Stimulated activated CD4-positive, alpha-beta T cell treated with anti-CD3 and anti-CD28 coated beads, Interleukin-2, amount 100 ng/mL, for 48 hours (primary cell): ENCODE measurements around the gene VPS37B.
"Not testable (repeated sequence)": the region's sequence is repeated elsewhere in the genome, so short reads cannot be mapped to it uniquely, and the experiment has no call there.

Source experiments
- DNase-seq, 2 donors: peaks; one replicate each; pipeline ENCODE4 v3.0.0-alpha.2; 2020

Gene VPS37B

DNA sequence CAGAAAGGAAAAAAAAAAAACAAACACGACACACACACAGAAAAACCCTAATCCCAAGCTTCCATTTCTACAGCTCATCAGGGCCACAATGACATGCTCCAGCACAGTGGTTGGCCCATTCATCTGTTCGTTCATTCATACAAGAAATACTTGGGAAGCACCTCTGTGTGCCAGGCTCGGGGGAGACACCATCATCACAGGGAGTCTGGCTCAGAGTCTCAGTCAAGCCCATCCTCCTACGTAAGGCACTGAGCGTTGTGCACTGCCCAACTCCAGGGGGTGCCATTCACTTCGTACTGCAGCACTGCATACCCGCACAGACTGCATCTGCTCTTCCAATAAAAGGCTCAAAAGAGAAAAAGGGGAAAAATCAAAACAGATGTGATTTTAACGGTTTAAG, 15.3 kb downstream of the VPS37B start:
- DNase-seq: peak in 1 of 2 donors; percentile 30

DNA sequence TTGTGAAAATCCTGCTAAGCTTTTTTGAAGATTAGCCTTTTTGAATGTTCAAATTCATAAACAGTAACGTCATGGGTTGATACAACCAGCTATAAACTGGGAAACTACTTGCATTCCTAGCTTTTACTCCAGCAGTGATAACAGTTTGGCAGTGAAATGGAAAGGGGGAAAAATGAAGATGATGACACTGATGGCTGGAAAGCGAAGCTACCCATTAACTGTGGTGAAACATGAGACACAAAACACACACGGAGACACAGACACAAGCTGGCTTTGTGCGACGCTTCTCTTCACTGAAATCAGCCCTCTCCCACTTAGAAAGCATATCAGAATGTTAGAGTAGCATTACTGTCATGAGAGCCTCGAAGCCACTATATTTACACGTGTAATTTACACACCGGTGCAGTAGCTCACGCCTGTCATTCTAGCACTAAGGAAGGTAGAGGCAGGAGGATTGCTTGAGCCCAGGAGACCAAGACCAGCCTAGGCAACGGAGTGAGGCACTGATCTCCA, 15.7 kb downstream of the VPS37B start:
- DNase-seq: no peak

DNA sequence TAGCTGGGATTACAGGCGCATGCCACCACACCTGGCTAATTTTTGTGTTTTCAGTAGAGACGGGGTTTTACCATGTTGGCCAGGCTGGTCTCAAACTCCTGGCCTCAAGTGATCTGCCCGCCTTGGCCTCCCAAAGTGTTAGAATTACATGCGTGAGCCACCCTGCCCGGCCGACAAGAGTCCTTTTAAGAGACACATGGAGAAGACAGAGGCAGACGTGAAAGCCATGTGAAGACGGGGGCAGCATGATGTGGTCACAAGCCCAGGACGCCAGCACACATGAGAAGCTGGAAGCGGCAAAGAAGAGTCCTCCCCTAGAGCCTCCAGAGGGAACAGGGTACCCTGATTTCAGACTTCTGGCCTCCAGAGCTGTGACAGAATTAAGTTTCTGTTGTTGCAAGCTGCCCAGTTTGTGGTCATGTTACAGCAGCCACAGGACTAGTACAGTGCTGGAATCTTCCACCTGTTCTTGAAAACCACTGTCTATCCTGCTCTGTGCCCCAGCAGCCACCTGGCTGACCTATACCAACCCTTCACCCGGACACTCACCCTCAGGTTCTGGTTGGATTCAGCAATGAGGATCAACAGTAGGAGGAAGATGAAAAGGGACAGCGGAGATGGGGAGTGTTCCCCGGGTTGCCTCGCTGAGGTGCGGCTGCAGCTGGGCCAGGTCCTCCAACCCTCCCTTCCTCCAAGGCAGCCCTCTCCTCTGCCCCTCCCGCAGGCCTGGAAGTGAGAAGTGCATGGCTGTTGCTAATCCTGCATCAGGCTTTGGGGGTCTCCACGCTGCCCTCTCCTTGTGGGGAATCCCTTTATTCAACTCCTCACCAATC, 16.9 kb downstream of the VPS37B start:
- DNase-seq: no peak

DNA sequence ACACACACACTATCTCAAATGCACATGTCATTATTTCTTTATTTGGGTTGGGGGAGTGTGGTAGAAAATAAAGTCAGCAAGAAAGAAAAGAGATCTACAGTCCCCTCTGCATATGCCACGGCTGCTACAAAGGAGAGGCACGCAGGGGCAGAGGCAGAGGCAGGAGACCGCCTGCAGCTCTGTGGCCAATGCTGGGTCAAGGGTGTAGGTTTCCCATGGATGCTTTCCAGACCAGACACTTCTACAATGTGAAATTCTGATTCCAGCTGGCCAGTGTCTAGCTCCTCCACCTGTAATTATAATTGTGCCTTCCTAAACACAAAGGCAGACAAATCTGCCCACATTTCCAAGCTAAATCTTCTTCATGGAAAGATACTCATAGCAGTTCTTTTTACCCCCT, 19.2 kb downstream of the VPS37B start:
- DNase-seq: no peak

DNA sequence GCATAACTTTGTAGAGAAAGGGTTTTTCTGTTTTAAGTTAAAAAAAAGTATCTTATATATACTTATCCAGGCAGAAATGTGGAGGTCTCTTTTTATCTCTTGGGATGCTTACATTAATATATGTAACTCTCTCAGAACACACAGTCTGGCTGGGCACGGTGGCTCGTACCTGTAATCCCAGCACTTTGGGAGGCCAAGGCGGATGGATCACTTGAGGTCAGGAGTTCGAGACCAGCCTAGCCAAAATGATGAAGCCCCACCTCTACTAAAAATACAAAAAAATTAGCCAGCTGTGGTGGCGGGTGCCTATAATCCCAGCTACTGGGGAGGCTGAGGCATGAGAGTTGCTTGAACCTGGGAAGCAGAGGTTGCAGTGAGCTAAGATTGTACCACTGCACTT, 19.6 kb downstream of the VPS37B start:
- not testable (repeated sequence) for DNase-seq

DNA sequence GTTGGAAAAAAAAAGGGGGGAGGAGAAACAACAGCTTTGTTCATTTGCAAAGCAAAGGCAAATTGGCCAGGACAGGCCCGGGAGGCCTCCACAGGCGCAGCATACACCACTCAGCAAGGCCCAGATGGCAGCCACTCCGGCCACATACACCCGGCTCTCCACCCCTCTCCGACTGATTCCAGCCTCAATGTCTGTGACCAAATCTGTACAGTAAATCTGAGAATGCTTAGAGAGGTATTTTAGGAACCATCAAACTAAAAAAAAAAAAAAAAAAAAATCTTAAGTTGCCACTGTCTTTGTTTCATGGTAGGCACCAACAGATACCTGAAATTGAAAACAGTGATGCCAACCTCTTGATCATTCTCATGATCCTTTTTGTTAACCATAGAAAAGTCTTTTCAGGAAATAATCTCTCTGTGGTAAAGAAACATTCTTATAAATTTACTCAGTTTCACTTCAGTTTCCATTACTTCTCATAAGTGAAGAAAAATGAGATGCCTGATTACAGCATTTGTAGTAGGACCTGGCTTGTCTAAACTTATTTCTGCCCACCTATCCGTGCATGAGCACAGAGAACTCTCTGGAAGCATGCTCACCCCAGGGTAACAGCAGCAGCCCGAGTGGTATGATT, 20.2 kb downstream of the VPS37B start:
- DNase-seq: no peak

DNA sequence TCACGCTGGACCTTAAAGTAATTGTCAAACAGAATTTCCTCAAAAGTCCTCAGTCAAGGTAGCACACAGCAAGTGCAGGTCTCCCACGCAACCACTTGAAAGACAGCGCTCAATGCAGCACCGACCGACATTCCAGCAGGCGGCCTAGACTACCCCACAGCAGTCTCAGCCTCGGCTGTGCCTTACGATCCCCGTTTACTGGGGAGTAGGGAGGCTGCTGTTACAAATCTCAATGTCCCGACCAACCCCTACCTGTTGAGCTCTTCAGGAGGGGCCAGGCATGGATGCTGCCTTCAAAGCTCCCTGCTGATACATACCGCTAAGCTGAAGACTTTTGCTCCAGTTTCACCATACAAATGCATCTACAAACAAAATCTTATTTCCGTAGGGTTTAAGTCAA, 21.8 kb downstream of the VPS37B start:
- peak; percentile 28 to 33 for DNase-seq

DNA sequence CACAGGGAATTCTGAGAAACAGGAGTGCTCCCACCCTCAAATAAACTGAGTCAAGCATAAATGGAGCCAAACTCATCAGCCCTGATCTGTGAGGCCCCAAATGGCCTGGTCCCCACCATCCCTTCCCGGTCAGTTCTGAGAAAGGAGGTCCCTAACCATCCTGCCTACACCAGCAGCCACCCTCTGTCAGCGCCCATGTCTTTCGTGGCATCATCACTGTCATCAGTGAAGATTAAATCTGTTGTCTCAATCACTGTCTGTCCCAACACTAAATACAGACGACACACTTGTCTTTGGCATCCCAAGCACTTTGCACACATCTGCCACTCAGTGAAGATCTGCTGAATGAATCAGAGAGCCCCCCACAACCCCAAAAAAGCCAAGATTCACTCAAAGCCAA, 22.4 kb downstream of the VPS37B start:
- DNase-seq: no peak

DNA sequence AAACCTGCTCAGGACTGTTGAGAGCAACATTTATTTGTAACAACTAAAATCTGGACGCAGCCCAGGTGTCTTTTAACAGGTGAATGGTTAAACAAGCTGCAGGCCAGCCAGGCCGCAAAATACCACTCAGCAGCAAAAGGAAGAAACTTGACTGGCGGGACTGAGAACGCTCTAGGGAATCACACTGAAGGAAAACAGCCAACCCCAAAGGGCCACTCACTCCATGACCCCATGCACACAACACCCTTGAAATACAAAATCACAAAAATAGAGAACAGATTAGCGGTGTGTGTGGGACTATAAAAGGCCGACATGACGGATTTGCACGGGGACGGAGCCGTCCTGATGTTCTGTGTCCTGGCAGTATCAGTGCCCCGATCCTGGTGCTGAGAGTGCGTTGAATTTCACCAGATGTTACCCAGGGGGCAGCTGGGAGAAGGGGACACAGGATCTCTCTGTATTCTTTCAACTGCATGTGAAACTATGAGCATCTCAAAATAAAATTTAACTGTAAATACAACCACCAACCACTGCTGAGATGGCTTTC, 23.0 kb downstream of the VPS37B start:
- no peak for DNase-seq

DNA sequence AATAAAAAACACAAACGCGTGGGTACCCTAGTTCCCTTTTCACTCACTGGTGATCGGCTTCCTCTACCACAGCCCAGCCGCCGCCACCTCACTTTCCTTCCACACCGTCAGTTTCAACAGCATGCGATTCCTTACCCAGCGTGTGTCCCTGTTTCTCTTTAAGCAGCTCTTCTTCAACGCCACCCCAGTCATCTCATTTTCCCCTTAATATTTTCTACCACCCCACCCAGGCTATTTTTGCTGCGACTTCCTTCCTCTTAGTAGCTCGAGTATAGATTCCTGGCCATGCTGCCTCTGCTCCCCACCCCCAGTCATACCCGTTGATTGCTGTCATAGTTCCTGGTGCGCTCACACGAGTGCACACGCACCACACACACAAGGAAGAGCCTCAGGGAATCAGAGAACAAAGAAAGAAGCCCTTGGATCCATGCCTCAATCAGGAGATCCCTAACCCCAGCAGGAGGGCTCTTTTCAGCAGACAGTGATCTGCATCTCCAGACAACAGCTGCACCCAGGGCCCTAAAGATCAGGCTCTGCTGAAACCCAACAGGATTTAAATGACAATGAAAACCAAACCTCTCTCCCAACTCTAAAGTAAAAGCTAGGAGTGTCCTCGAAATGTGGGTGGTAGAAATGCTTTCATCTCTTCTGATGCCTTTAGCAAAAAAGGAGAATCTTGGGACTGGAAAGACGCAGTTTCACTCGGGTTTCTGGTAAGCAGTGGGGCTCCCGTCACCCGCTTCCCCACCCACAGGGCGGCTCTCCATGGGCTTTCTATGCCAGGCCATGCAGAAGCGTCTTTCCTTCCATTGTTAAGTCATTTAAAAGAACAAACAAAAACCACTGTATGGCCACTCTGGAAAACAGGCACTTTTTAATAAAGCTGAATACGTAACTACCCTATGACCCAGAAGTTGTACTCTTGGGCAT, 23.8 kb downstream of the VPS37B start:
- peak; percentile 47 to 59 for DNase-seq

DNA sequence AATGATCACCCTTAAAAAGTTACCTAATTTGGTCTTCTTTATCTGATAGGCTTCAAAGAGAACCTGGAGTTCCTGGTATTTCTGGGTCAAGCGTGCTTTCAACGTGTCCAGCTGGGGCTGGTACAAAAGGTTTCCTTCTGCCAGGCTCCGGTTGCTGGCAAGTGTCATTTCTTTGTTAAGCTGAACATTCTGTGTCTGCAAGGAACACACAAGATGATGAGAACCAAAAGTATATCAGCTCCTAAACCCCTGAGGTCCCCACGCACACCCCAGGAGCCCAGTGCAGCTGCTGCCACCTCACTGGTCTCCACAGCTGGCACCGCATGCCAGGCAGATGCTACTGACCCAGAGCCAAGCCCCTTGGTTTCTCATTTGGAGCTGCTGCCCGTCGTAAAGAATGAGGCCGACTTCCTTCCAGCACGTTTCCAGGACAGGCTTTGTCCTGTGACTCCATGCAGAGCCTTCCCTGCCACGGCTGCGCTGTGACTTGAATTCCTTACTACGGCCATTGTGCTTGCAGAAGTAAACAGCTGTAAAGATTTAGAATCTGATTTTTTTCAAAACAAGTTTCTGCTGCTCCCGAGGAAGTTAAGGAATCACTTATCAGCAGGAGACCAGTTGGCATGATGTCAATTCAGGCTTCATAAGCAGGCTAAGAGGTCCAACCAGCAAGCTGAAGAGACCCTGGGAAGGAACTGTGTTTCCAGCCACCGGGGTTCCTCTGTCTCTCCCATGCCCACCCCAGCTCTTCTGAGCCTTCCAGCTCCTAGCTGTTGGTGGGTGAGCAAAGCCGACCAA, 24.9 kb downstream of the VPS37B start:
- DNase-seq: no peak

DNA sequence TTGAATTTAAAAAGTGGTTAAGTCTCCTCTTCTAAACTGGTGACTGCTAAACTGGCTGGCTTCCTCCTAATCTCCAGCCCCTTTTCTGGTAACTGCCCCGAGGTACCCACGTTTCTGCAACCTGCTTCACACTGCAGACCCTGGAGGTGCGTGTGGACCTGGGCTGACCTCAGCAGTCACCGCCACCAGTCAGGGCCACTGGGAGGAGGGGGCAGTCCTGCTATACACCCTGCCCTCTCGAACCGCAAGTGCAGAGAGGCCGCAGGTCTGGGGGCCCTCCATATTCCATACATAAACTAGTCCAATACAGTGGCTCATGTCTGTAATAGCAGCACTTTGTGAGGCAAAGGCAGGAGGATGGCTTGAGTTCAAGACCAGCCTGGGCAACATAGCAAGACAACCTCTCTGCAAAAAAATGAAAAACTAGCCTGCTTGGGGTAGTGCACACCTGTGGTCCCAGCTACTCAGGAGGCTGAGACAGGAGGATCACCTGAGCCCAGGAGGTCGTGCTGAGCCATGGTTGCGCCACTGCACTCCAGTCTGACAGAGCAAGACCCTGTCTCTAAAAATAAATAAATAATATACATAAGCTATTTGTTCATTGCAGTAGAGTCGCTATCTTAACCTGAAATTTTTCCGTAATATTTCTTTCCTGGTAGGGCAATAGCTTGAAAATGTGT, 25.6 kb downstream of the VPS37B start:
- no peak for DNase-seq

DNA sequence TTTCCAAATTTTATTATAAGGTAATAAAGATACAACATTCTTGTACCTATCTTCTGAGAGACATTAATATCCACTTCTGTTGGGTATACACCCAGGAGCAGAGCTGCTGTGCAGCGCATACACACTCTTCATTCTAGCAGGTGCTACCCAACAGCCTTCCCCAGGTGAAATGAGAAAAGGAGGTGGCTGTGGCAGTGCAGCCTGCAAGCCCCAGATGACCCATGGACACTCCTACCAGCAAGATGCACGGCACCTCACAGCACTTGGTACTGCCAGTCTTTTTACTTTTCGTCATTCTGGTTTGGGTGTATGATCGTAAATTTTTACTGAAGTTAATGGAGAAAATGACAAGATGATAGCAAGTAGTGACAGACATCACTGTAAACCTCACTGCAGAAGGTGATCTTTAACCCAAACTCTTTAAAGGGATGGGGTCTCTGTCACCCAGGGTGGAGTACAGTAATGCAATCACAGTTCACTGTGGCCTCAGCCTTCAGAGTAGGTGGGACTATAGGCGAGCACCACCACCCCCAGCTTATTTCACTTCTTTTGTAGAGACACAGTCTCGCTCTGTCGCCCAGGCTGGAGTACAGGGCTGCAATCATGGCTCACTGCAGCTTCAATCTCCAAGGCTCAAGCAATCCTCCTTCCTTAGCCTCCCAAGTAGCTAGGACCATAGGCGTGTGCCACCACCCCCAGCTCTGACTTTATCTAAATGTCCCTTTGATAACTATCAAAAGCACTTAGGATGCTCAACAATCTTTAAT, 26.5 kb downstream of the VPS37B start:
- no peak for DNase-seq

DNA sequence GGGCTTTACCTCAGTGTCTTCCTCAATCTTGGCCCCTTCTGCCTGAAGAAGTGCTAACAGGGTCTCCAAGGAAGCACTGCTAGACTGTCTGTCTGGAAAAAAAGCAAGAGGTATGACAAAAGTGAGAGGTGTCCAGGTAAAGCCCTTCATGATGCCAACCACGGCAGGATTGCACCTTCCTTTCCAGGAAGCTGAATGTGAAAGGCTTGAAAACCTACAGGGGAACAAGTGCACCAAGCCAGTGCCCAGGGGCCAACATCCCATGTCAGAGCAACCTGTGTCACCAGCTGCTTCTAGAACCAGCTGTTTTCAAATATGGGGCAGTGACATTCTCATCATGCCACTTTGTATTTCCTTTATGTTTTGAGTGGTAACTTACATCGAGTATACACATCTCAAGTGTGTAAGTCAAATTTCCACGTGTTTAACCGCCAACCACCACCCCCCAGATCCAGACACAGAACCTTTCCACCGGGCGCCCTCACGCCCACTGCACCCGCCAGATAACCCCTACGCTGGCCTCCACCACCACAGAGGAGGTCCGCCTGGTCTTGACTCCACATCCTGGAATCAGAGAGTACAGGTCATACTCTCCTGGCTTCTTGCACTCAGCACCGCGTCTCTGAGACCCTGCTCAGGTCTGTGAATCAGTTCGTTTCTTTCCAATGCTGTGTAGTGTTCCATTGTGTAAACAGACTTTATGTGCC, 27.3 kb downstream of the VPS37B start:
- DNase-seq: no peak

DNA sequence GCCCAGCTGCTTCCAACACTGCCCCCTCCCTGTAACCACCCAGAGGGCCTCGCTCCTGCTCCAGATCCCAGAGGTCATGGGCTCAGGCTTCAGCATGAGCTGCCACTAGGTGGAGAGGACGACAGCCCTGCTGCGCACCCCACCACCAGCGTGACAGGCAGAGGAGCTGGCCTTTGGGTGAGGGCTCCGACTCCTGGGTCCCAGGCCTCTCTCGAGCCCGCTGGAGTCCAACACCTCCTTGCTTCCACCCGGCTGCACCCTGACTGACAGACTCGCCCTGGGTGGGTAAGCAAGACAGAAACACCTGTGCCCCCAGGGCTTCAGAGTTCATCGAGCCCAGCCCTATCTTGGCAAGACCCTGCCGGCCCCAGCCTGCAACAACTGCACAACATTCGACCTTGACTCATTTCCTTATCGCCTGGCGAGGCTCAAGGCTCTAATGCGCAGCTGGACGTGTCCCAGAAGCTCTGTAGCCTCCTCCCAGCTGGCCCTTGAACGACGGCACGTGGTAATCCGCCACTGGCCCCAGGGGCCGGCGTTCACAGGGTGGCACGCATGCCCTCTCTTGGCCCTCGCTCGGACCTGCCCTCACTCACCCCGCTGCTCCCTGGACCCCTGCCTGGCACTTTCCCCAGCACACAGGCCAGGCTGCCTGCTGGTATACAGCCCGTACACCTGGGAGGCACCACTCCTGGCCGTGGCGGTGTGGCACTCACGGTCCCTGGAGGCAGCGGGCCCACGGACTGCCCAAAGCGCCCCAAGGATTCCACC, 28.0 kb downstream of the VPS37B start:
- DNase-seq: no peak

DNA sequence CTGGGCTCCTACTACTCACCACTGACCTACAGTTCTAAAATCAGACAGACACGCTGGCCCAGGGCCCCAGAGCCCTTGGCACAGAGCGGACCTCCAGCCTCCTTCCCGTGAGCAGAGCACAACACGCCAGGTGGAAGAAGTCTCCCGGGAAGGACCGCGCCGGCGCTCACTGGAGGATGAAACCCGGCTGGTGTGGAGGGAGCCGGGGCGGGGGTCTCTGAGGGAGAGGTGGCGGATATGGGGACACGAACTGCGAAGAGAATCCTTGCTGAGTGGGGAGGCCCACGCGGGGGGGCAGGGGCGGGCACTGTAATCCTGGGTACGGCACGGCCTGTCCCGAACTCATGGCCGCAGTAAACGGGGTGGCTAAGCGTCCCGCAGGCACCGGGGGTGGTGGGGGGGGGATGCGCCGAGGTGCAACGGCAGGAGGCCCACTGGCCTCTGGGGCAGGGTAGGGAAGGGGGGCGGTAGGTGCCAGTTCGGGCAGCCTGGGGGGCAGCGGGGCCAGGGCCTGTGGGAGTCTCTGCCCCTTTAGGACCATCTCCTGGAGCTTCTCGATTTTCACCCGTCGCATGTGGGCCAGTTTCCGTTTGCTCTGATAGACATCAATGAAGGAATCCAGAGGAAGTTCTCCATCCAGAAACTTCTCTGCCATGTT, 28.8 kb downstream of the VPS37B start:
- DNase-seq: no peak

DNA sequence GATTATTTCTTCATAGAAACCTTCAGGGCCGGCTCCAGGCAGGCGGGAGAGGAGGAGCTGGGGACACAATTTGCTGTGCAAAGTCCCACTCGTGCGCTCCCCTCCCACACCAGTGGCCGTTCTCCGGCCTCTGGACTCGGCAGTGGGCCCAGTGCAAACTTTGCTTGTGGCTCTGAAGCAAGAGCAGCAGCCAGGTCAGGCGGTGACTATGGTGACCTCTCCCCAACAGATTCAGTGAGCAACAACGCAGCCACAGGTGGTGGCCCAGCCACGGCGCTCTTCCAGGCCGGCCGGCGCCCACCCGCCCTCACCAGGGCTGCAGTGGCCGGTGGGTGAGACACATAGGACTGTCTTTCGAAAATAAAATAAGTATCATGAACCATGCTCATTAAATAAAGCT, 29.5 kb downstream of the VPS37B start:
- DNase-seq: no peak
